ENCODE data around the gene SELENOS.
"Not testable (repeated sequence)": the region's sequence is repeated elsewhere in the genome, so short reads cannot be mapped to it uniquely, and the experiment has no call there.

Gene SELENOS

GRCh38 chr15:101309436-101310160 is 32.3 kb upstream of the SELENOS start:
- FAIRE-seq, result no peak

- no peak for FAIRE-seq
These were observed 31.5 kb upstream of the SELENOS start for GRCh38 chr15:101308604-101309435.

GRCh38 chr15:101307897-101308603 is 30.8 kb upstream of the SELENOS start:
- no peak for FAIRE-seq

- no peak for FAIRE-seq
These were observed 30.0 kb upstream of the SELENOS start for GRCh38 chr15:101307048-101307896.

GRCh38 chr15:101306341-101307047 is 29.2 kb upstream of the SELENOS start:
- FAIRE-seq, result no peak

GRCh38 chr15:101305820-101306255 is 28.6 kb upstream of the SELENOS start:
- no peak for FAIRE-seq

DNA sequence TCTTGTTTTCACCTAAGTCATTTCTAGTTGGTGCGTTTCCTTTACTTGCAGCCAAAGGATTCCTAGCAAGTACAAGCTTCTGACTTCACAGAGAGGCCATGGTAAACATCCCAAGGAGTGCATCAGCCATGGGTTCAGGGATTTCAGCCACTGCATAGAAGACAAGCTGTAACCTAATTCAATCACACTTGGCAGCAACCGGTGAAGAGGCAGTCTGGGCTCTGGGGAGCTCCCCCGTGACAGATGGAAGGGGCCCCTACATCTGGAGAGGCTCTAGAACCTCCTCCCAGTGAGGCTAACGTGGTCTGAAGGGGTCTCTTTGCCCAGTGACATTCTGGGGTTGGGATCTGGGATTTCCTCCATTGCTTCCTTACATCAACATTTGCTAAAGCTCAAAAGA is 26.1 kb upstream of the SELENOS start:
- no peak for FAIRE-seq

GRCh38 chr15:101296418-101297405 is 19.4 kb upstream of the SELENOS start:
- no peak for FAIRE-seq

- no peak for FAIRE-seq
These were observed 18.4 kb upstream of the SELENOS start for GRCh38 chr15:101295607-101296161.

GRCh38 chr15:101294731-101295606 is 17.7 kb upstream of the SELENOS start, which contains the start of gene SNRPA1:
SNRPA1 (minus strand) TSS chr15:101295248; CDS start chr15:101295178, 70 bp downstream.
- FAIRE-seq, result no peak

DNA sequence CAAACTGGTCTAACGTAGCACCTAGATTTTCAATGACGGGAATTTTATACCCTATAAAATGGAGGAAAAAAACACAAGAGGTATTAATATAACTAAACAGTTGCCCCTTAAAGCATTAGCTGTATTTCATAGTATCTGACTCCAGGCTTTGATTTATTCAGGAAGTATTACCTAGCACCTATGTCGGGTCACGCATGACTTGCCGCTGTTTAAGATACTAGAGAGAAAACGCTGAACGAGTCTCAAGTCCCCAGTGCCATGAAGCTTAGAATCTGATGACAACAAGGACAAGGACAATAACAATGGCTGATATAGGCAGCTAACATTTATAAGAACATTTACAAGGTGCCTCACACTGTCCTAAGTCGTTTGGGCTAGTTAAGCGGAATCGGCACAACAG is 15.8 kb upstream of the SELENOS start:
- no peak for FAIRE-seq

DNA sequence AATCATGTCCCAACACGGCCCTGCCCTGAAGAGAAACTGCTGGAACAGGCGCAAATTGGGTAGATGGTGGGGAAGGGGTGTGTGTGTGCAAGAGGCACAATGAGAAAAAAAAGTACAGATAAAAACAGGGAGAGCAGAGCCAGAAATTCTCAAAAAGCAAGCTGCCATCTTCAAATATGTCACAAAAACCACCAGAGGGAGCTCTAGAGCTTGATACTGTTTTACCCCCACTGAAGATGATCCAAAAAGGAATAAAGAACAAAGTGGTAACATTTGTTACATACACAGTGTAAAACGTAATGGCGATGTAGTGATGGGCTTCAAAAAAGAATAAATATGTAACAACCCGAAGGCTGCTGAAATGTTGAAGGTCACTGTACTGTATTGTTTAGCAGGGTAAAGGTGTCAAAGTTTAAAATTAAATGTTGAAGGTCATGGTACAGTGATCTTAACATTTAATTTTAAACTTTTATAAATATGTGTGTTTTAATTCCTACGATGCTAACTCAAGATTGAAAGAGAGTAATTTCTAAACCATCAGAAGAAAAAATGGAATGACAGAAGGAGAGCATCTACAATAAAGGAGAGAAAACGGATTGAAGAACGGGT is 11.7 kb upstream of the SELENOS start:
- FAIRE-seq, result no peak

GRCh38 chr15:101287342-101287741 is 10.1 kb upstream of the SELENOS start:
- FAIRE-seq, result not testable (repeated sequence)

DNA sequence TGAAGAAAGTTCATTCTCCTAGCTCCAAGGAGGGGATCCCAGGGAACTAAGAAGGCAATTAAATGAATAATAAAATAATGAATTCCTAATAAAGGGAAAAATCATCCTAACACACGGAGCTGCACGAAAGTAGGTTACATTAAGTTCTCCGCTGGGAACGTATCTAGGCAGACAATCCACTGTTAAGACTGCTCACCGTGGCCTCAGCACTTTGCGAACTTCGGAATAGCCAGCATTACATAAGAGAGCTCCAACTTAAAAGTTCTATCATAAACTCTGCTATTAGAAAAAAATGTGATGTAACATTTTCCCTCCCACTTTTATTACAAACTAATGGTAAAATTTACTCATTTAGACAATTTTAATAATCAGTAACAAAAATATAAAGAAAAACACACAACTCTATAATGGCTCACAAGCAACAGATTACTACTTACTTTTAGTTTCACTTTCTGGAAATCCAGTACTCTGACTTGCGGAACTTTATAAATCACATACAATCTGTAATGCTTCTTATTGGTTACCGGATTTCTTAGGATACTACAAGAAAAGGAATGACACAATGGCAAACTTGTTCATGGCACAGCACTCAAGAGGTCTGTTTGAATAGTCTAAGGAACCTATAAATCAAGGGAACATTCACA is 9.3 kb upstream of the SELENOS start:
- FAIRE-seq, result no peak

DNA sequence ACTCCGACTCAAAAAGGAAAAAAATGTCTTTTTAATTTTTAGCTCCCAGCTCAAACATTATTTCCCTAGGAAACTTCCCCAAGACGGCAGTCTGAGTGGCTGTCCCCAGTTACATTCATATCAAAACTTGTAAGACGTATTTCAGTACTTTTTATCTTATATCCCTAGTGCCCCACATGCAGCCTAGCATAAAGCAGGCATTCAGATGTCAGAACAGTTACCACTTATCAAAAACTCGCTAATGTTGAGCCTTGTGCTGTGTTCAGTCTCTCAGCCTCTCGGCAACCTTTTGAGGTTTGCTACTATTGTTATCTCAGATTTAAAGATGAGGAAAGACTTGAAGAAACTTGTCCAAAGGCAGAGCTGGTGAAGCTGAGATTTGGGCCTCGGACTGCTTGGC is 6.6 kb upstream of the SELENOS start:
- no peak for FAIRE-seq

GRCh38 chr15:101280007-101280406 is 2.7 kb upstream of the SELENOS start:
- FAIRE-seq, result no peak

GRCh38 chr15:101277943-101278564 is 769 bp upstream of the SELENOS start:
- no peak for FAIRE-seq

All from TTC549 (cell line).